Fibroblast of skin of right biceps (primary cell): ENCODE measurements around the gene NR2F2.

ENCODE experiments used
- DNase-seq: peaks from one replicate; pipeline ENCODE4 v3.0.0-alpha.2; 2013

The NR2F2 gene

DNA sequence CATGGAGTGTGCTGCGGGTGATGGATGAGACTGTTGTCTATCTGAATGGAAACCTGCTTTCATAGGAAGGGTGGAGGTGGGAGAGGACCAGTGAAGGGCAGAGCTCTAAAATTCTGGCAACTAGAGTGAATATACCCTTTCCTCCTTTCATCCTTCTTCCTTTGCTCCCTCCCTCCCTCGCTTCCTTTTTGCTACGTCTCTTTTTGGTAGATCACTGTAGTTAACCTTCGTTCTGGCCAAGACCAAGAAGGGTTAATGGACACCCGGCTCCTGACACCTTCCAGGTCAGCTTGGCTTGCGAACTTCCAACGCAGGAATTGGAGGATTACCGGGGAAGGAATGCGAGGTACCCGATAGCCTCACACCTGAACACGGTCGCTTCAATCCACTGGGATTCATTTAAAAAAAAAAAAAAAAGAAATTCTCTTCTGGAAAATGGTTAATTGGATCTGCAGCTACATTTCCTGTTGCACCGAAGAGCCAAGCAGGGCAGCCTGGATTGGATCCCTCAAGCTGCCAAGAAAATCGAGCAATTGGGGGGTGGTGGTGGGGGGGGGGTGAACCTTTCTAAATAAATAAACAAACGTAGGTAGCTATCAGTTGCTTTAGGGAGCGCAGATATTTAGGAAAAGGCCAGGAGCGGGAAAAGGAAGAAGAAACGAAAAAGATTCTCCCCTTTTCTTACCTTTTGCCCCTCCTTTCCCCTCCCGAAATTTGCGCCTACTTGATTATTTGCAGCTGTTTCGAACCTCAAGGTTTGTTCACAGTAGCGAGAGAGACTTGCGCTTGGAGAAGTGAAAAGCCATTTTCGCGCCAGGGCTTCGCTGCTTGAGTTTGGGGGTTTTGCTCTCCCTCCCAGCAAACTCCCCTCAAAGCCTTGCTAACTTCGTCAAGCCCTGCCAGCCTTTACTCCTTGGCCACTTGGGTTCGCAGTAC lies 9.5 kb upstream of the NR2F2 start:
- no peak for DNase-seq

DNA sequence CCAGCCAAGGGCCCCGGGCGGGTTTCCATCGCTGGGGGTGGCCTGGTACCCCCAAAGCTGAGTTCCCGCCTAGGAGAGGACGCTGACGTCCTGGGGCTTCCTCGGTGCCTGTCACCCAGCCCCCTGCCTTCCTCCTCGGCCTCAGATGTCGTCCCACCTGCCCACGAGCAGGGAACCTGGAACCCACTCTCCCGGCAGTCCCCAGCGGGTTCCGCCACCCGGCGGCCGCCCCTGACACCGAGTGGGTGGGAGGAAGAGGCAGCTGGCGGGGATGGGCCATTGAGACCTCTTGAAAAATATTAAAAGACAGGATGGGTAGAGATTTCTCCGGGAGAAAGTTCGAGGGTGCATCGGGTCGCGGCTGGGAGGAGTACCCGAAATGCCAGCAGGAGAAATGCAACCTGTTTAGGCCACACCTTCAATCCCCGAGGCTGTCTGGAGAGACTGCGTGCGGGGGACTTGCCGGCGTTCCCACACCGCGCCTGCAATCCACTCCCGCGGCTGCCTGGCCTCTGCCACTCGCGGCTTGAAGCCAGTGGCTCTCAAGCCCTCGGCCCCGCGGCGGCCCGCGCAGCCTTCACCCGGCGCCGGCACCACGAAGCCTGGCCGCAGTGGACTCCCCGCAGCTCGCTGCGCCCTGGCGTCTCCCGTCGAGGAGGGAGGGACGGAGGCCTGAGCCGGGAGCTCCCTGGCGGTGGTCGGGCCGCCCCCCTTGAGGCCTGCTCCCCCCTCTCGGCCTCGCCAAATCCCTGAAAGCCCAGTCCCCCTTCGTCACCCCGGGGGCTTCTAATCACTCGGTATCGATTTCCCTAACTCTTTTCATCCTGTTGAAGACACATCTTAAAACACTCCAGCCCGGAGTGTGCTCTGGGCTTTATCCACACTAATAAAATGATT lies 8.6 kb upstream of the NR2F2 start:
- no peak for DNase-seq

DNA sequence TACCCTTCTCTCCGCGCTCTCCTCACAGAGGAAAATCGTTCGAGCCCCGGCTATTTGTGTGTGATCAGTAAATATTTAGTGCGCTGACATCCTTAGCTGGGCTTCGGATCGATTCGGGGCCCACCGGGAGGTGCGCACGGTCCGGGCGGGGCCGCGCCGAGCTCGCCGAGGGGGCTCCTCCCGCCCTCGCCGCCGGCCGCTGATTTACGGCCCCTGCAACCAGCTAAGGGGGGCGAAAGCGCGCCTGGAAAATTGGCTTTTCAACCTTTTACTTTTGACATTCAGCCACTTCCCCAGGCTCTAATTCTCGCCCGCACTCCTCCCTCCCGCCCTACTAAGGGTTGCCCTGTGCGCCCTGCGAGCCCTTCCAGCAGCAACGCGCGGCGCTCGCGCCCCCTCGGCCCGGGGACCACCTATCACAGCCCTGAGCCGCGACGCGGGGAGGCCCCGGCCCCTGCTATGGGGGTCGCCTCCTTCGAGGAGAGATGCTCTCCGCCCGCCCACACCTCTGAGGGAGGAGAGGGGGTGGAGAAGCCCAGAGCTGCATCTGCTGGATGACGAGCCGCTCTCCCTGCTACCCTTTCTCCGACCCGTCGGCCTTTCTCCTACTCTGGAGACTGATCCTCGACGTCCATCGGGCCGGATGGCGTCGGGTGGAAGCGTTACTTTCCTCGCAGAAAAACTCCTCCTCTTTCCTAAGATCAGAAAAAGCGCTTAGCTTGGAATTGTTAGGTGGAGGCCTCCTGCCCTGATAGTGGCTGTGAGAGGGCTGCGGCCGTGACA lies 7.8 kb upstream of the NR2F2 start:
- DNase-seq, result no peak

DNA sequence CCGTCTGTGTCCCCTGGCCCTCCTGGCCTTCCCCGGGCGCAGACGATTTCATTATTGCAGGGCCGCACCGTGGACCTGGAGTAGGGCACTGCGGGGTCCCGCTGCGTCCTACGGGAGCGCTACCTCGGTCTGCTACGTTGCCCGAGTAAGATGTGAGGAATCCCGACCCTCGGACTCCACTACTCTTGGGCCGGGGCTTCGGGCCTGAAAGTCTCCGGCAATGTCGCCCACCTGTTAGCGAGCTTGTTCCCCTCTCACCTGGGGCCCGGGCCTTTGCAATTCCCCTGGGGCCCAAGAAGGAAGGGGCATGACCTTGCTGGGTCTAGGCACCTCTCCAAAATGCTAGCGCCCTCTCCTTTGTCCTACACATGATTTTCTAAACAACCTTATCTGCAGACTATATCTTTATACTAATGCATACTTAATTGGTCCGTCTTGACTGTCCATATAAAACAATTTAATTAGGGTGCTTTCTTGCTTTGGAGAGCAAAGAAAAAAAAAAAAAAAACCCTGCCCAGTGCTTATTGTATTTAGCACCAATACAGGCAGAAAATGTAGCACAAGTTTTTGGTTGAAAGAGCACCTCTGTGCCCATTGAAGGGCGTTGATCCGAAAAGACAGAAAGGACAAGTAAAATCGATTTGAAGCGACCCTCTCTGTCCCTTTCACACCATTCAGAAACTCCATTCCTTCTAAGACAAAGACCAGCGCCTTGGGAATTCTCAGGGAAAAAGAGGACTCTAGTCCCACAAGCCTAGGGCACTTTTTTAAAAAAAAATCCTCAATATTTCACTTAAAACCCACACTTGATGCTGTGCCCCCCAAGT lies 7.0 kb upstream of the NR2F2 start:
- no peak for DNase-seq

DNA sequence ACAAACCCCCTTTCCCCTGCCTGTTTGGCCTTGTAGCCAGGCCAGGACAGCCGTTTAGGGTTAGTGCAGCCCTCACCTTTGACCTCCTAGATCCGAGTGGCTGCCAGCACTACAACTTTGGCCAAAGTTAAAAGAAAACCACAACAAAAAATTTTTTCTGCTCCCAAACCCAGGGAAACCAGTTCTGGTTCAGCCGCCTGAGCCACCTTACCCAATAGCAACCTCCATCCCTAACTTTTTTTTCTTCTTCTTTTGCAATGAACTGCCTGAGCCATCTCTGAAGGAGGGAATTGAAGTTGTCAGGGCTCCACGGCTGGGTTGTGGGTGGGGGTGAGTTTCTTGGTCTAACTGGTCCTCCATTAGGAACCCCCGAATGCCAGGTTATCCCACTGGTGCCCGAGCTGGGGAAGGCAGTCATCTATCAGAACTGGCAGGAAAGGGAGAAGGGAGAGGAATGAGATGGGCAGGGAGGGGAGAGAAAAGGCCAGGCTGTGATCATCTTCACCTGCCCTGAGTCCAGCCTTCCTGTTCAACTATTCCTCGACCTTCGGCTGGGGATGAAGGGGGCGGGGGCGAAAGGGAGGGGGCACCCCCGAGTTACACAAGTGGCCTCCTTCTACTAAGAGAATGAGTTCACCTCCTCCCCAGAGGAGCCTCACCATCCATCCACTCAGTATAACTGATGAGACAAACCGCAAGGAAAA lies 6.2 kb upstream of the NR2F2 start:
- no peak for DNase-seq

DNA sequence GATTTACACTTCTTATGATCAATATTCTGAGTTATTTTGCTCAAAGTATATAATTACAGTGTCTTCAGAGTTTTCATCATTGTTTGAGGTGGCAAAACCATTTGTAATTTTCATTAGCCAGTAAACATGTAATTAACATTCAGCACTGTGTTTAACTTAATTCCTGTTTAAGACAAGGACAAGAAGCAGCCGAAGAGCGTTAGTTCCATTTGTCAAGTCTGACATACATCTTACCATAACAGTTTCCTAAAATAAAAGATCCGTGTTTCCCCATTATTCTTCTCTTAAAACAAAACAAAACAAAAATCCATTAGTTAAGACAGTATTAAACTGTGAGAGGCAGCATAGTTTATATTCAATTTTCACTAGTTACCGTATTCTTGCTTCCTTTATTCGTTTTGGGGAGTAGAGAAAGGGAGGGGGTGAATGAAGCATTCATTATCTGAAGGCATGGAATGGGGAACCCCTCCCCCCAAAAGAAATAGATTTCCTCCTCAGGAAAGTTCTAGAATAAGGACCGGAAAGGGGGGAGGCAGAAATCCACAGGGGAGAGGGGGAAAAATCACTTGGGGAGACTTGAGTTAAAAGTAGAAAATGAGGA lies 5.5 kb upstream of the NR2F2 start:
- no peak for DNase-seq

DNA sequence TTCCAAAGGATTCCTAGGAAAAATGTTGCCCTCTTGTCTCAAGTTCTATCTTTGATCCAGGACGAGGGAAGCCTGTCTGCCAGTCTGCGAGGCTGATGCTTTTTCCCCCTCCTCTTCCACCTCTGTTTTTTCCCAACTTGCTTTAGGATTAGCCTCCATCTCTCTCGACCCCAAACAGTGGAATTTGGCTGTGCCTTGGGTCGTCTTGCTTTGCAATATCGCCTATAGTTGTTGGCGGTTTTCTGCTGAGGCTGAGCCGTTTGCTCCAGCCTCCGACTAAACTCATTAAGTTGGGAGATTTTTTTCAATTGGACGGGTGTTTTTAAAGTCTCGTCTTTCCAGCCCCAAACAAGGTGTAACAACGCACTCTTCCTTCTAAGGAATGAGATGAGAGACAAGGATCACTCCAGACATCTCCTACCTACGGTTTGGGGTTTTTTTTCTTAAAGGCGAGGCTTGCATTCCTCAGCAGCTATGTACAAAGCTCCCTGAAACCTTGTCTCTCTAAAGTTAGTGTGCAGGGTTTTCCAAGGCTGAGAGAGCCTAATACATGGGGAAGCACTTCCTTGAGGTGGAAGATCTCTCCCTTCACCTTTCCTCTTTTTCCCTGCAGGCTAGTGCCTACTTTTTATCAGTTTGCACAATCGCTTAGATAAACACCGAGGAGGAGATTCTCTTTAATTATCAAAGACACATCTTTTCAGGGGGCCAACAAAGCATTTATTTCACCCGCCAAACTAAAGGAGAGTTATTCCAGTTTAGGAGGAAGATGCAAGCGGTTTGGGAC lies 4.8 kb upstream of the NR2F2 start:
- peak; percentile 64 for DNase-seq

DNA sequence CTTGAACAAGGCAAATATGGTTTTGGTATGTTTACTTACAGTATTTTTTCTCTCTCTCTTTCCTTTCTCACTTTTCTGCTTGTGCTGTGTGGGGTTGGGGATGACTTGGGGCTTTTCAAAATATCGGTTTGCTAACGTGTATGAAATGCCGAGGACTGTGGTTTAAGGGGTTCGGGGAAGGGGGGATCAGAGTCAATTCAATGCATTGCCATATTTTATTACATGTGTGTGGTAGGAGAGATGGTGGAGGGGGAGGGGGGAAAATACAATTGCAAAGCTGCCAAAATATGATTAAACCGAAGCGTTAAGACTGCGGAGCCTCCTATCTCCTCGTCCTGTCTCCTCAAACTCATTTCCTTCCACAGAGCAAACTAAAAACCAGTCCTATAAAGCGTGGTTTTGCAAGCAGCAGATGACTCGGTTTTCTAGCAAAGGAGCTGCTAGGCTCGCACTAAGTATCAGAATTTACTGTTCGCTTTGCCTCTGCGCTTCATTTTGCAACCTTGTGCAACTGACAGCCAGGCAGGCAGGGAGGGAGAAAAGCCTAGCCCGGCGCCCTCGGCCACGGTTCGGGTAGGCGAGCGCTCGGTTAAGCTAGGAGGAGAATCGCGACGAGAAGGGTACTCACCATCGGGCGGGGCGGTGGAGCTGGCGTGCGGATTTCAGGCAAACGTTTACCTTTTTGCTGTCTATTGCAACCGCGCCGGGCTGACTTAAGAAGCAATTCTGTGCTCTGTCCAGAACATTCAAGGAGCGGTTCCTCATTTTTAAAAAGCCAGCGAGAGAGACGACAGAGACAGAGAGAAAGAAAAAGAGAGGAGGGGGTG lies 4.0 kb upstream of the NR2F2 start:
- peak; percentile 68 for DNase-seq

DNA sequence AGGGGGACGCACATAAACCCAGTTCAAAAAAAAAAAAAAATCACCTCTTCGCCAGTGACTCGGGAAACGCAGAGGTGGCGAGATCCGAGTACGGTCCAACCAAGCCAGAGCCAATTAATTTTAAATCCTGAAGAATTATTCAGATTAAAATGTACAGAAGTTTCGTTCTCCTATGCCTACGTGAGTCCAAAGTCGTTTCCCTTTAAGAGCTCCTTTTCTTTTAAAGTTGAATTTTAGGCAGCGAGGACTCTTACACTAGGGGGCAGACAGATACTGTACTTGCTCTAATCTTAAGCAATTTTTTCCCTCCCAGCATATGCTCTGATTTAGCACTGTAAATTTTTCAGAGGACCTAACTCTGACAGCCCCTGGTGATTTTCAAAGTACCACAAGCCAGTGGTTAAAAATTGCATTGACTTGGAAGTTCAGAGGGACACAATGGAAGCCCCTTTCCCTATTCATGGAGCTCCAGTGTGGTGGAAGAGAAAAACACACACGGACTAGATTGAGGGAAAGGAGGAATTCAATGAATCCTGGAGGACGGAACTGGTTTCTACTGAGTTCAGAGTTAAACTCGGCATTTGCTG lies 3.3 kb upstream of the NR2F2 start:
- peak; percentile 89 for DNase-seq

DNA sequence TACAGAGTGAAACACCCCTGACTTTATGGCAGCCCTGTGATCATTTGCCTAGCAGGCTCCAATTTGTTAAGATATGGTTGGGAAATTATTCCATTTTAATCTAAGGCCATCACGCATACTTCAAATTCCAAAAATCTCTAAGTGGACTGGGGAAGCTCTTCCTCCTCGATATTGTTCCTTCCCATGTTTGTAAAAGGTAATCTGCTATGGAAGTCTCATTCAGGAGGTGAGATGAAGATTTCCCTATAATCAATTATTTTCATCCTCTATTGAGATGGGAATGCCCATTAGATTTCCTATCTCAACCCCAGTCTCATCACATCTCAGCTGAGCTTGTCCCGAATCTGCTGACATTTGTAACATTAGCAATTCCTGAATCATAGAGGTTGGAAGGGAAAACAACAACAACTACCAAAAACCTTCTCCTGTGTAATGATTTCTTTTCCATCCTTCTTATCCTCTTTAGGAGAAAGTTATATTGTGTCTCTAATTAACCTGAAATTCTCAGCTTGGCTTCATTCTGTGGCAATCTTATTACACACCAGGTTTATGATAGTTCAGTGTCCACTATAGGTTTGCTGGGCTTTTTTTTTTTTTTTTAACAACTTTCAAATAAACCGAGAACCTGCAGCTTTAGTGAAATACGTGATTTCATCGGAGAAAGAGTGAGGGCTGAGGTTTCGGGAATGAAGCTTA lies 2.2 kb upstream of the NR2F2 start:
- DNase-seq, result no peak

DNA sequence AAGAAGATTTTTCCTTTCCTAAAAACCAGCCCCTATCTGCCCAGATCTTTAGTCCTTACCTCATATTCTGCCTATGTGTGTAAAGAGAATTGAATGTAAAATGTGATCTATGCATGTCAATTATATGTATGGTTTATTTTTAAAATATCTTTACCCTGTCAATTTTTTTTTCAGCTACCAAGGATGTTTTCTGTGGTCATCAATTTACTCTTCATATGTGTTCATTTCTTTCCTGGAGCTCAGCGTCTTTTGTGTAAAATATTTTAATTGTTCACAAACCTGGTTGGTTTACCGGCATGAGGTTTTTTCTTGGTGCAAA lies 1.7 kb upstream of the NR2F2 start:
- no peak for DNase-seq

DNA sequence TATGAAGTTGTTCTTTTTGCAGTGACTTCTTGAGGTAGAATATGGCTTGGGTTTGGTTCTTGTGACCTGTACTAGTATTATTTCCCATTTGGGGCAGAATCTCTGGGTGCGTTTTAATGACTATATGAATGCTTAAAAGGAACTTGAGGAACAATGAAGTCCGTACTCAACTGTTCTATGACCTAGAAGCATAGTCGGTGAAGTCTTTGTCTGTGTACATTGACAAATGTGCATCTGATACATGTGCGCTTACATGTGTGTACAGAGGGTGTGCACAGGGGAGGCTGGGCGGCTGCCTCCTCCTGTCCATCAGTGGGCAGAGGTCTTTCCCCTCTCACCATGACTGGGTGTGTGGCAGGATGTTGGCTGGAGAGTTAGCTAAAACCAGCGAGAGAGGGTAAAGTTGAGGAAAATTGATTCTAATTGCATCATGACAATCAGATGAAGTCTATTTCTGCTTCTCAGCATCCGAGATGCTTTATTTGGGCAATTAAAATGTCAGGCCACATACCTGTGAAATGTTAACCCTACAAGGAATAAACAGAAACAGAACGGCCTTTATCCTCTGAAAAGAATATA lies 1.0 kb upstream of the NR2F2 start:
- DNase-seq, result no peak

DNA sequence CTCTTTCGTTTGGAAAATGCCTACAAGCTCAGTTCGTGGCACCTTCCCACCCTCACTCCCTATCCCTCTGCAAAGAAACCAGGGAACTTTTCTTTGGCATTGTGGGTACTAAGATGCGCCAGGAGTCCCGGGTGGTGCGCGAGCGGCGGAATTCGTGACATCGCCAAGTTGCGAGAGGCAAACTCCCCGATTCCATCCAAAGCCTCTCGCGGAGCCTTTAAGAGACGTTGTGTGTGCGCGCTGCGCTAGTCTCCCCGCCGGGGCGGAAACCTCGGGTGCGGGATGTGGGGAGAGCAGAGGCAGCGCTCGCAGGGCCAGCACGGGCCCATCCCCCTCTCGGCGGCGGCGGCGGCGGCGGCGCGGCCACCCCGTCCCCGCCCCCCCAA lies 443 bp upstream of the NR2F2 start:
- peak; percentile 85 for DNase-seq

DNA sequence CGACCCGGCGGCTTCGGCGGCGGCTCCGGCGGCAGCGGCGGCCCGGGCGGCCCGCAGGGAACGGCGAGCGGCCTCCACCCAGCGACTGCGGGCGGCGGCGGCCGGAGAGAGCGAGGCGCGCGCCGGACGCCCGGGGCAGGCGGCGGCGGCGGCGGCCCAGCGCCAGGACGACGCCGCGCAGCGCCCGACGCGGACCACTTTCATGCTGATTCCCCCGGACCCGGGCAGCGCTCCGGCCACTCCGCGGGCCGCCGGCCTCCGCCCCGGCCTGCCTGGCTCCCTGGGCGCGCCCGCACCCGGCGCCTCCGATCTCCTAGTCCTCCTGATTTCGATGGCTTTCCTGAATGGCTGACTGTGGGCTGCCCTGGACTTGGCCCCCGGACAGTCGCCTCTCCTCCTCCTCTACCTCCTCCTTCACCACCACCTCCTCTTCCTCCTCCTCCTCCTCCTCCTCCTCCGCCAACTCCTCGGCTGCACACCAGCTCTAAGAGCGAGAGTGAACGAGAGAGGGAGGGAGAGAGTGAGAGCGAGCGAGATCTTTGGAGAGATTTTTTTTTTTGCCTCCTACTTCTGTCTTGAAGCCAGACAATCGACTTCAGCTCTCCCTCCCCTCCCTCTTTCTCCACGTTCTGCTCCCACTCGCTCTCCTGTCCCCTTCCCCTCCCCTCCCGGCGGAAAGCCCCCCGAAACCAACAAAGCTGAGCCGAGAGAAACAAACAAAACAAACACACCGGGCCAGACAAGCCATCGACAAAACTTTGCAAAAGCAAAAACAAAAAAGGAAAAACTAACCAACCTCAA lies 844 bp downstream of the NR2F2 start:
- peak; percentile 68 for DNase-seq

DNA sequence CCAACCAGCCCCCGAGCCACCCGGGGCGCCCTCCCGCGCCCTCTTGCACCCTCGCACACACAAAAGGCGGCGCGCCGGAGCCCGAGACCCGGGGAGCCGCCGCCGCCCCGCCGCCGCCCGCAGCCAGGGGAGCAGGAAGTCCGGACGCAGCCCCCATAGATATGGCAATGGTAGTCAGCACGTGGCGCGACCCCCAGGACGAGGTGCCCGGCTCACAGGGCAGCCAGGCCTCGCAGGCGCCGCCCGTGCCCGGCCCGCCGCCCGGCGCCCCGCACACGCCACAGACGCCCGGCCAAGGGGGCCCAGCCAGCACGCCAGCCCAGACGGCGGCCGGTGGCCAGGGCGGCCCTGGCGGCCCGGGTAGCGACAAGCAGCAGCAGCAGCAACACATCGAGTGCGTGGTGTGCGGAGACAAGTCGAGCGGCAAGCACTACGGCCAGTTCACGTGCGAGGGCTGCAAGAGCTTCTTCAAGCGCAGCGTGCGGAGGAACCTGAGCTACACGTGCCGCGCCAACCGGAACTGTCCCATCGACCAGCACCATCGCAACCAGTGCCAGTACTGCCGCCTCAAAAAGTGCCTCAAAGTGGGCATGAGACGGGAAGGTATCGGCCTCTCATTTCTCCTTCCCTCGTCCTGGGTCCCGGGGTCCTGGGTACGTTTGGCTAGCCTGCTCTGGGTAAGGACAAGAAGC lies 1.6 kb downstream of the NR2F2 start:
- DNase-seq, result peak; percentile 65

DNA sequence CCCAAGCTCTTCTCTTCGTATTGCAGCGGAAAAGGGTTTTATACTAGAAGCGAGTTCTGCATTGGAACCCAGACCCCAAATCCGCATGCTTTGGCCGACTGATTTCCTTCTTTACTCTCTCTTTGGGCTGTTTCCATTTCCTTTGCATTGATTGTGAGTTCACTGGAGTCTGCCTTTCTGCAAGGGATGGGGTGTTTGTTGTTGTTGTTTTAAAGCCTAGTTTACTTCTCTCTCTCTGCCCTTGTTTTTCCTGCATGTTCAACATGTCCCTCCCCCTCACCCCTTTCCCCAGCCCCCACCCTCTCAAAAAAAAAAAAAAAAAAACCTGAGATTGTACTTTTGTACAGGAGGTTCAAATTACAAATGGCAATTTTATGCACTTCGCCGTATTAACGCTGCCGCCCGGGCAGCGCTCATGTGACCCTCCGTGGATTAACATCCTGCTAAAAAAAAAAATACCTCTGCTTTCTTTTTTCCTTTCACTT lies 2.2 kb downstream of the NR2F2 start:
- DNase-seq, result no peak
